ENCODE measurements around the gene SAMM50.

Gene SAMM50

GRCh38 chr22:43980996-43981395 lies 25.8 kb downstream of the SAMM50 start:
- no peak for DNase-seq

DNA sequence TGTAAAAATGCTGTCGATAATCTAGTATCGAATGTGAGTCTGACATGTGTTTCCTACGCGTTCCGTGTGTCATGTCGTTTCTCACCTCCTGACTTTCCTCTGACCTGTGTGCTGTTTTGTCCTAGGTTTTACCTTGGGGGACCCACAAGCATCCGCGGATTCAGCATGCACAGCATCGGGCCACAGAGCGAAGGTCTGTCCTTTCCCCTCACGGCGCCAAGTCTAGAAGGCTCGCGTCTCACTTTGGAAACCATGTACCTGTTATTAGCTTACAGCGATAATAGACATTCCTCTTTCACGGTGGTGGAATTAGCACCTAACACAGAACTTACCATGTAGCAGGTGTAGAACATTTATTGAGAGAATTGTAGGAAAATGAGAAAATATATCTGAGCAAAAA lies 28.6 kb downstream of the SAMM50 start:
- DNase-seq: no peak

- DNase-seq: no peak
These were observed 30.3 kb downstream of the SAMM50 start for GRCh38 chr22:43985532-43985931.

- DNase-seq: no peak
These were observed 33.0 kb downstream of the SAMM50 start for GRCh38 chr22:43988116-43988820.

DNA sequence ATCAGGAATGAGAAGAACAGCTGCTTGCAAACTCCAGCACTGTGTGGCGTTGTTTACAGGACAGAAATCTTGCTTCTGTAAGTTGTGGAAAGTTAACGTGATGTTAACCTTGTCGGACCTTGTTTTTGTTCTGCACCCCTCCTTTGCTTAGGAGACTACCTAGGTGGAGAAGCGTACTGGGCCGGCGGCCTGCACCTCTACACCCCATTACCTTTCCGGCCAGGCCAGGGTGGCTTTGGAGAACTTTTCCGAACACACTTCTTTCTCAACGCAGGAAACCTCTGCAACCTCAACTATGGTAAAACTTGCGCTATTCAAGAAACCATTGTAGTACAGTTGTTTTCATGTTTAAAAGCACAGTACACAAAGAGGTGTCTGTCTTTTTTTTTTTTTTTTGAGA lies 33.7 kb downstream of the SAMM50 start:
- DNase-seq: no peak

DNA sequence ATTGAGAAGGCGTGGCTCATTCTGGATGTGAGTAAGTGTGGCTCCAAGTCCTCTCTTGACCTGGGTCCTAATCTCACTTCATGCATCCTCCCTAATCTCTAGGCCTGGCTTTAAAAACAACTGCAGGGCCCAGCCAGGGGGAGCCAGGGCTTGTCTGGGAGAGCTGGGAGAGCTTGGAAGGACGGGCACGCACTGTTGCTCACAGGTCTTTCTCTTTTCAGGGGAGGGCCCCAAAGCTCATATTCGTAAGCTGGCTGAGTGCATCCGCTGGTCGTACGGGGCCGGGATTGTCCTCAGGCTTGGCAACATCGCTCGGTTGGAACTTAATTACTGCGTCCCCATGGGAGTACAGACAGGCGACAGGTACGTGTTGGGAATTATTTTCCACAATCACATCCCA lies 34.8 kb downstream of the SAMM50 start:
- no peak for DNase-seq

- no peak for DNase-seq
These were observed 36.2 kb downstream of the SAMM50 start for GRCh38 chr22:43991316-43992020.

GRCh38 chr22:43992331-43992821 lies 37.1 kb downstream of the SAMM50 start:
- DNase-seq: no peak

DNA sequence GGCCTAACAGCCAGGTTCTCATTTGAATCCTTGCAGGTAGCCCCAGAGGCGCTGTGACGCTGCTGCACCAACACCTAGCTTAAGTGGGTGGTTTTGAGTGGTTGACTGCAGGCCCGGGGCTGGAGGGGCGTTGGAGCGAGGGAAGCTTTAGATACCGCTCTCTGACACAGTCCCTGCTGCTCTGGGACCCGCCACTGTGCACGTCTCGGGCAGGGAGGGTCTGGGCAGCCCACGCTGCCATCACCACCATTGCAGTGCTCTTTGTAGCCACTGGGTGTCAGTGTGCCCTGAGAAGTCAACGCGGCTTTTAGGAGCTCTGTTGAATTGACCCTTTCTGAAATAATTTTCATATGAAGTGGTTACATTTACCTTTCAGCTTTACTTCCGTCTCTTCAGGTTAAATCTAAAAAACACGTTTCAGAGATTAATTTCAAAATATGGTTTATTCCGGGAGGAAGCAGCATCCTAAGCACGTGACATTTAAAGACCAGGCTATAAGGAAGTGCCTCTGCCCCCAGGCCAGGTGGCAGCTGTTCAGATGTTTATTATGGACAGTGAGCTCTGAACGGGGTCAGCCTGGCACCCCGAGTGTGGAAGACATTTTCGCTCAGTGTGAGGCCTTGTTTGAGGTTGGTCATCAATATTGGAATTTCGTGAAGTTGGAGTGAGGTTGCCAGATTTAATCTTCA lies 38.0 kb downstream of the SAMM50 start:
- DNase-seq: peak; percentile 48 to 52

GRCh38 chr22:43994006-43994405 lies 38.8 kb downstream of the SAMM50 start:
- DNase-seq: no peak

DNA sequence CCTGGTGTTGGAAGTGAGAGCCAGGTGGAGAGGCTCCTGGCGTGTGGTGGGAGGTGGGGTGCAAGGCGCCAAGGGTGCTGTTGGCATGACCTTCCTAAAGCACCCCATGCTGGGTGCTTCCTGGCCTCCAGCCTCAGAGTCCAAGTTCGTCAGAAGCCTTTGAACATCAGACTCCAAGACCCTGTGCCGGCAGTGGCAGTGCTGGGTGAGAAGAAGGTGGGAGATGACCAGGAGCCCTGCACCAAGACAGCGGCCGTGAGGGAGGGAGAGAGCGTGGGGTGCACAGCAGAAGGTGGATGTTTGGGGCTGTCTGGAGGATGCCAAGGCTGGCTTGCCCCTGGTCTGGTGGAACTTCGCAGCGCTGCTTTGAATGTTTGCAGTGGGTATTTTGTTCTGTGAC lies 39.2 kb downstream of the SAMM50 start:
- no peak for DNase-seq

- DNase-seq: no peak
These were observed 39.9 kb downstream of the SAMM50 start for GRCh38 chr22:43995057-43995685.

- DNase-seq: no peak
These were observed 40.5 kb downstream of the SAMM50 start for GRCh38 chr22:43995798-43996169.

- DNase-seq: peak; percentile 54 to 65
These were observed 41.1 kb downstream of the SAMM50 start for GRCh38 chr22:43996170-43996980.

DNA sequence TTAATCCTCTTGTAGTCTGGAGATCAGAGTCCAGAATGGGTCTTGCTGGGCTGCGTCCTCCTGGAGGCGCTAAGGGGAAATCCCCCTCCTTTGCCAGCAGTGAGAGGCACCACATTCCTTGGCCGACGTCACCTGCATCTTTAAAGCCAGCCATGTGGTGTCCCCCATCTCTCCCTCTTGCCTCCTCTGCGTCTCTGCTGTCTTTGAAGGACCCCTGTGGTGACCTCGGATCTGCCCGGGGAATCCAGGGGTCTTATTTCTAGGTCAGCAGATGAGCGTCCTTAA lies 41.7 kb downstream of the SAMM50 start:
- no peak for DNase-seq

- DNase-seq: no peak
These were observed 43.5 kb downstream of the SAMM50 start for GRCh38 chr22:43998679-43999264.

DNA sequence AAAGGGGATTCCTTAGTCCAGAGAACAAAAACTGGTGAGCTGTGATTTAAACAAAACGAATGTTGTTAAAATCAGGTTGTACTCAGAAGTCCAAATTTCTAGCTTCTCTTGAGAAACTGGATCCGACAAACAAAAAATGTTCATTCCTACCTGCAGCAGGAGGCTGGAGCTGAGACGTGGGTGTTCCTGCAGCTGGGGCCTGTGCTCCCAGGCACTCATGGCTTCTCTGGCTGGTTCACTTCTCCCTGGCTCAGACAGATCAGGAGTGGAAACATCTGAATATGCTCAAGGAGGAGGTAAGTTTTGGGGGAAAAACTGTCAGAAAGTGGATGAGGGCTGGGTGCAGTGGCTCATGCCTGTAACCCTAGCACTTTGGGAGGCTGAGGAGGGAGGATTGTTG lies 44.1 kb downstream of the SAMM50 start:
- DNase-seq: no peak

DNA sequence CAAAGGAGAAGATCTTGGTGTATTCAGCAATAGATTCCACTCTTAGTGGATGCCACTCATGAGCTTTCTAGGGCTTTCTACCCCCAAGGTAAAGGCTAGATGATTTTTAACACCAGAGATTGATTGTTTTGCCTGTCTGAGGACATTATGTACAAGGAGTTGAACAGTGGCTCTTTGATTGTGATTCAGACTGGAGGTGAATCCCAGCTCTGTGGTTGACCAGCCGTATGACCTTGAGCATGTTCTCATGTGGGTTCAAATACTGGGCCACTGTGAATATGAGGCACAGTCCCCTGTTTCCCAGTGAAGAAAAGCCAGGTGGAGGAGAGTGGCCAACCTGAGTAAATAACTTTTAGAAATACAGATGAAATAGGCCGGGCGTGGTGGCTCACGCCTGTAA lies 44.9 kb downstream of the SAMM50 start:
- no peak for DNase-seq

DNA sequence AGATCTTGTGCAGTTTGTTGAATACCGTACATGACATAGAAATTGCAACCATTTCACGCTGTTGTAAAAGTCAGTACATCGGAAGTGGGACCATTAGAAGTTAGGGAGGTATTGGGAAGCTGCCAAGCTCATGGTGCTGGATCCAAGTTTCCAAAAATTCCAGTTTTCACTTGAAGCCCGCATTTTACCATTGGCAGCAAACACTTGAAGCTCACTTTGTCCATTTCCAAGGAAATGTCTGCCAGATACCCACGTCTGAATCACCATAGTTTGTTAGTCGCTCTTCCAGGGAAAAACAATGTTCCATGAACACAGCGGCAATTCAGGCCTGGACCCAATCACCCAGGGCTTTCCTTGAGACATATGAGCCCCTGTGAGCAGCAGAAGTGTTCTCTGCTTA lies 46.3 kb downstream of the SAMM50 start:
- no peak for DNase-seq

- no peak for DNase-seq
These were observed 47.1 kb downstream of the SAMM50 start for GRCh38 chr22:44002324-44002723.

GRCh38 chr22:44002997-44003396 lies 47.8 kb downstream of the SAMM50 start:
- no peak for DNase-seq

DNA sequence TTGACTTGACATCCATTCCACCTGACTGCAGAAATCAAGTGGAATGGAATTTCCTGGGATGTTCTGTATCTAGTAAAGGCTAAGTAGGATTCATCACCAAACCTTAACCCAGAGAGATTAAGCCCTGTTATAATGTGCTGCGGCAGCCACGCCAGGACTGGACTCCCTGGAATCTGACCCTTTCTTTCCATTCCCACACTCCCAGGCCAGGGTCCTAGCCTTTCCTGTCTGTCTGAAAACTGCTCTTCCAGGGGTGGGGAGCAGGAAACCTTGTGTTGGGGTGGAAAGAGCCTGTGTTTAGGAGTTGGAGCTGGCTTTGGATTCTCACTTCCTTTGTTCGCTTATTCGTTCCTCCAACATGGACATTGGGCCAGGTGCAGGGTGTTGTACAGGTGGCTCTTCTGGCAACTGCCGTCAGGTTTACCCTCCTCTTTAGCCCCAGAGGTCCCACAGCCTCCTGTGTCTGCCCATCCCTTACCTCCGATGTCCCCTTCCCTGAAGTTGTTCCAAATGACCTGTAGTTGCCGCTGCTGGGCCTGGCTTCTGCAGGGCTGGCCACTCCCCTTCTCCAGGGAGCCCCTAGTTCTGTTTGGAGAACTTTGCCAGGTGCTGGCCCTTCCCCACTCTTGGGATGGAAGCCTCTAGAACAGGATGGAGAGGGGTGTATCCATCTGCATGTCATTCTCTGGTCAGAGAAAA lies 48.3 kb downstream of the SAMM50 start:
- no peak for DNase-seq

Data from activated CD4-positive, alpha-beta T cell treated with anti-CD3 and anti-CD28 coated beads, Interleukin-2, amount 50 U/mL, for 4 hours (primary cell).